Peyer's patch (tissue), 4 donors: ENCODE data around the gene CDCA4.

Source experiments
- CTCF ChIP-seq, 6 experiments: fragments of 450-650 bp in 4 of 6; fragments of 200-600 bp in 2 of 6; sonication (generic) in 1 of 6; IDR thresholded peaks; one replicate each; pipeline ENCODE4 v1.5.1; 2017 to 2019; ENCODE audit warnings: antibody characterized with exemption in 6 of 6, mild to moderate bottlenecking in 3 of 6, moderate library complexity in 1 of 6
- POLR2A ChIP-seq, 2 donors: fragments of 450-650 bp; IDR thresholded peaks; one replicate each; pipeline ENCODE4 v1.5.1; 2017; ENCODE audit warnings: antibody characterized with exemption in 2 of 2, mild to moderate bottlenecking in 2 of 2, moderate library complexity in 2 of 2

GRCh38 chr14:104975481-104976197 lies 45.2 kb downstream of the CDCA4 start:
- TF ChIP-seq POLR2A (IDR thresholded peaks at IDR 0.05) (no peak), CTCF (IDR thresholded peaks at IDR 0.05) (no peak)
